Peyer's patch (tissue), 4 donors: ENCODE data around the gene RABEP1.
"Not testable (repeated sequence)": the region's sequence is repeated elsewhere in the genome, so short reads cannot be mapped to it uniquely, and the experiment has no call there.

ENCODE experiments used
- CTCF ChIP-seq, 6 experiments: fragments of 450-650 bp in 4 of 6; fragments of 200-600 bp in 2 of 6; sonication (generic) in 1 of 6; IDR thresholded peaks; one replicate each; pipeline ENCODE4 v1.5.1; 2017 to 2019; ENCODE audit warnings: antibody characterized with exemption in 6 of 6, mild to moderate bottlenecking in 3 of 6, moderate library complexity in 1 of 6
- POLR2A ChIP-seq, 2 donors: fragments of 450-650 bp; IDR thresholded peaks; one replicate each; pipeline ENCODE4 v1.5.1; 2017; ENCODE audit warnings: antibody characterized with exemption in 2 of 2, mild to moderate bottlenecking in 2 of 2, moderate library complexity in 2 of 2

- TF ChIP-seq CTCF, POLR2A (IDR thresholded peaks at IDR 0.05): not testable (repeated sequence)
These were observed 149.2 kb downstream of the RABEP1 start for GRCh38 chr17:5431234-5431633.
